Measurements from ENCODE around the gene CENPV. TPM values are rescaled to one million over a fixed set of nuclear protein-coding genes. Genes with fewer than 3 reads are reported as not detected.

The CENPV gene
- total and polyA plus RNA-seq, 2 of the 13 experiments (the other 11 are each of a cell fraction or from before 2014, with no cell fraction given) = 193 to 292 TPM

DNA sequence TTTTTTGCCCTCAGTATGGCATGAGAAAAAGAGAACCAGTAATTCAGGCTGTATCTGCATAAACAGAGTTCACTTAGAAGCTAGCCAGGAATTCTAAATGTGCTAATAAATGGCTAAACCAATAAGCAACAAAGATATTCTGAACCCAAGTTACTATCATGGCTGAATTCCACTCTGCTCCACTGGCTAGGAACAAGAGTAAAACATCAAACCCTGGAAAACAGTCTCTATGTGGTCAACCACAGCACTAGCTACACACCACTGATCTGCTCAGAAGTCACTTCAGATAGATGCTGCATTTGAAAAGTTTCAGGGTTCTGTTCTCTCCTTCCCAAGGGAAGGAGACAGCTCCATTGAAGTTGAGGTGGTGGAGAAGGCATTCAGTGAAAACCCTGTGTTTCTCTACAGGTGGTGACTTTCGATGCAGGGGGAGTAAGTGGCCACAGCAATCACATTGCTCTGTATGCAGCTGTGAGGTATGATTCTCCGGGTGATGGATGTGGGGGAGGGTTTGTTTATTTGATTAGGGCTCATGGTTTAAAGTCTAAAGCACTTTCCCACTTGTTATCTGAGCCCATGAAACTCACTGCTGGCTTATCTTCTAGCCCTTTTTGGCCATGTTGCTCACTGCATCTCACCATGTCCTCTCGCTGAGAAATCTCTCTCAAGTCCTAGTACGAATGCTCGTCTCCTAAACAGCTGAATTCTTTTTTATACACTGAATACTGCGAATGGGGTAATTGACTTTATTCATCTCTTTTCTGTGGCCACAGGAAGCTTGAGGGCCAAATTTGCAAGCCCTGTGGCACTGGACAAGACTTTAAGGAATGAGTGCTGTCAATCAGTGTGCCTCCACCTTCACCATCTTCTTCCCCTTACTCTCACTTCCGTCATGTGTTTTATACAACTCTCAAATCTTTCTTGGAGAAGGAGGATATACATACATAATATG lies 39.9 kb downstream of the CENPV start (continued):
- peak; percentile 70; the same call in 1 of the 2 replicates for TF ChIP-seq ZNF800 (CRISPR knock-in tag; IDR thresholded peaks at IDR 0.05)
- no peak for TF ChIP-seq PBX3 (CRISPR knock-in tag; IDR thresholded peaks at IDR 0.05; ENCODE audit: borderline replicate concordance)
- no peak for TF ChIP-seq ZNF510 (CRISPR knock-in tag; IDR thresholded peaks at IDR 0.05; ENCODE audit: low read depth)
- TF ChIP-seq SRY (CRISPR knock-in tag; IDR thresholded peaks at IDR 0.05) = no peak
- TF ChIP-seq SMAD1 (CRISPR knock-in tag; IDR thresholded peaks at IDR 0.05; ENCODE audit: borderline replicate concordance, low read depth) = no peak
- no peak for TF ChIP-seq TCF7 (IDR thresholded peaks at IDR 0.05; ENCODE audit: low read depth)
- peak; percentile 56; the same call in 1 of the 2 replicates for TF ChIP-seq THAP11 (CRISPR knock-in tag; IDR thresholded peaks at IDR 0.05)
- no peak for TF ChIP-seq FOXC1 (CRISPR knock-in tag; IDR thresholded peaks at IDR 0.05; ENCODE audit: borderline replicate concordance)
- no peak for TF ChIP-seq REXO4 (CRISPR knock-in tag; IDR thresholded peaks at IDR 0.05; ENCODE audit: borderline replicate concordance)
- TF ChIP-seq JUNB (CRISPR knock-in tag; IDR thresholded peaks at IDR 0.05; ENCODE audit: borderline replicate concordance) = no peak
- 0 out of 2 replicates have a peak, but pooled peaks have one; percentile 28 for TF ChIP-seq ZNF564 (CRISPR knock-in tag; IDR thresholded peaks at IDR 0.05)
- 0 out of 2 replicates have a peak, but pooled peaks have one; percentile 51 for TF ChIP-seq KAT7 (CRISPR knock-in tag; IDR thresholded peaks at IDR 0.05; ENCODE audit: borderline replicate concordance)
- 0 out of 2 replicates have a peak, but pooled peaks have one; percentile 65 for TF ChIP-seq ZMYM3 (CRISPR knock-in tag; IDR thresholded peaks at IDR 0.05)
- TF ChIP-seq ZNF124 (CRISPR knock-in tag; IDR thresholded peaks at IDR 0.05) = peak; percentile 64; the same call in 1 of the 2 replicates
- peak; percentile 60; the same call in 1 of the 2 replicates for TF ChIP-seq ZNF782 (CRISPR knock-in tag; IDR thresholded peaks at IDR 0.05; ENCODE audit: borderline replicate concordance)
- peak; percentile 47; the same call in 1 of the 2 replicates for TF ChIP-seq HMG20A (CRISPR knock-in tag; IDR thresholded peaks at IDR 0.05; ENCODE audit: borderline replicate concordance)
- no peak for TF ChIP-seq ZNF30 (CRISPR knock-in tag; IDR thresholded peaks at IDR 0.05)
- TF ChIP-seq ZNF549 (CRISPR knock-in tag; IDR thresholded peaks at IDR 0.05) = no peak
- TF ChIP-seq, protein P1, sequence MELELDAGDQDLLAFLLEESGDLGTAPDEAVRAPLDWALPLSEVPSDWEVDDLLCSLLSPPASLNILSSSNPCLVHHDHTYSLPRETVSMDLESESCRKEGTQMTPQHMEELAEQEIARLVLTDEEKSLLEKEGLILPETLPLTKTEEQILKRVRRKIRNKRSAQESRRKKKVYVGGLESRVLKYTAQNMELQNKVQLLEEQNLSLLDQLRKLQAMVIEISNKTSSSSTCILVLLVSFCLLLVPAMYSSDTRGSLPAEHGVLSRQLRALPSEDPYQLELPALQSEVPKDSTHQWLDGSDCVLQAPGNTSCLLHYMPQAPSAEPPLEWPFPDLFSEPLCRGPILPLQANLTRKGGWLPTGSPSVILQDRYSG (CRISPR knock-in tag; IDR thresholded peaks at IDR 0.05) = no peak
- TF ChIP-seq ZNF329 (CRISPR knock-in tag; IDR thresholded peaks at IDR 0.05; ENCODE audit: low read depth) = no peak
- no peak for TF ChIP-seq GZF1 (CRISPR knock-in tag; IDR thresholded peaks at IDR 0.05)
- no peak for TF ChIP-seq HMGA1 (CRISPR knock-in tag; conservative IDR thresholded peaks at IDR 0.05)
- peak; percentile 66; the same call in 1 of the 2 replicates for TF ChIP-seq REPIN1 (CRISPR knock-in tag; IDR thresholded peaks at IDR 0.05; ENCODE audit: borderline replicate concordance, low read depth)
- TF ChIP-seq, protein P2, sequence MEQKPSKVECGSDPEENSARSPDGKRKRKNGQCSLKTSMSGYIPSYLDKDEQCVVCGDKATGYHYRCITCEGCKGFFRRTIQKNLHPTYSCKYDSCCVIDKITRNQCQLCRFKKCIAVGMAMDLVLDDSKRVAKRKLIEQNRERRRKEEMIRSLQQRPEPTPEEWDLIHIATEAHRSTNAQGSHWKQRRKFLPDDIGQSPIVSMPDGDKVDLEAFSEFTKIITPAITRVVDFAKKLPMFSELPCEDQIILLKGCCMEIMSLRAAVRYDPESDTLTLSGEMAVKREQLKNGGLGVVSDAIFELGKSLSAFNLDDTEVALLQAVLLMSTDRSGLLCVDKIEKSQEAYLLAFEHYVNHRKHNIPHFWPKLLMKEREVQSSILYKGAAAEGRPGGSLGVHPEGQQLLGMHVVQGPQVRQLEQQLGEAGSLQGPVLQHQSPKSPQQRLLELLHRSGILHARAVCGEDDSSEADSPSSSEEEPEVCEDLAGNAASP (CRISPR knock-in tag; IDR thresholded peaks at IDR 0.05; ENCODE audit: borderline replicate concordance) = 0 out of 2 replicates have a peak, but pooled peaks have one; percentile 49

Measured in HepG2 (cell line).